ENCODE results near the gene ERGIC2.

GRCh38 chr12:29317556-29318363, 63.2 kb downstream of the ERGIC2 start:
- TF ChIP-seq CTCF (IDR thresholded peaks at IDR 0.05), result peak; percentile 17 to 74 (median 52)
- TF ChIP-seq POLR2AphosphoS5 (IDR thresholded peaks at IDR 0.05), result no peak
